Transverse colon (tissue), 4 donors: ENCODE measurements around the gene SELENOO. TPM values are rescaled to one million over a fixed set of nuclear protein-coding genes. Genes with fewer than 3 reads are reported as not detected.
"Not testable (repeated sequence)": the region's sequence is repeated elsewhere in the genome, so short reads cannot be mapped to it uniquely, and the experiment has no call there.

Source experiments
- DNase-seq: peaks from one replicate; pipeline ENCODE4 v3.0.0-alpha.2; 2019
- H3K27ac ChIP-seq, 4 donors: fragments of 200-600 bp; sonication (generic); 2 replicates each; pipeline ENCODE4 v1.5.1; 2016 to 2018; ENCODE audit warnings: inconsistent platforms in 4 of 4
- H3K27me3 ChIP-seq: fragments of 200-600 bp; sonication (generic); 2 replicates; pipeline ENCODE4 v1.5.1; 2017; ENCODE audit warnings: inconsistent platforms
- H3K36me3 ChIP-seq, 4 donors: fragments of 200-600 bp; sonication (generic); 2 replicates each; pipeline ENCODE4 v1.5.1; 2017 to 2019; ENCODE audit warnings: inconsistent platforms in 4 of 4
- H3K4me1 ChIP-seq, 4 donors: fragments of 200-600 bp; sonication (generic); 2 replicates each; pipeline ENCODE4 v1.5.1; 2017 to 2020; ENCODE audit warnings: inconsistent platforms in 4 of 4
- H3K4me3 ChIP-seq, 4 donors: fragments of 200-600 bp; sonication (generic); 1 replicate in 1 of 4; 2 replicates in 3 of 4; pipeline versions ENCODE4 v1.5.1 to v1.6.1; 2017 to 2019; ENCODE audit warnings: inconsistent platforms in 4 of 4
- H3K9me3 ChIP-seq, 2 donors: fragments of 200-600 bp; sonication (generic); 2 replicates each; pipeline ENCODE4 v1.5.1; 2017 to 2019; ENCODE audit warnings: inconsistent platforms in 2 of 2
- EP300 ChIP-seq: sonication (generic); formaldehyde crosslinking; IDR thresholded peaks from one replicate; pipeline ENCODE4 v1.6.1; 2017; ENCODE audit warnings: antibody characterized with exemption, low read depth
- POLR2A ChIP-seq: fragments of 450-650 bp; IDR thresholded peaks from one replicate; pipeline ENCODE4 v1.6.1; 2016; ENCODE audit warnings: antibody characterized with exemption, mild to moderate bottlenecking, moderate library complexity
- POLR2AphosphoS5 ChIP-seq, 3 donors: sonication (generic); formaldehyde crosslinking; IDR thresholded peaks; one replicate each; pipeline ENCODE4 v1.6.1; 2016; ENCODE audit warnings: antibody characterized with exemption in 3 of 3
- WGBS, 2 donors: methylation state at CpG; one replicate each; pipeline ENCODE4 v1.1.5; 2018; ENCODE audit warnings: low coverage in 1 of 2; 5-methylcytosine and 5-hydroxymethylcytosine counted together
- in situ Hi-C, 4 donors: fragments of 200-750 bp; cut with MboI; loops; one replicate each; pipeline versions ENCODE4 v1.15.0 to v1.15.1; 2017; ENCODE audit warnings: low sequenced_read_pairs in 3 of 4, low pct_ligation_motif_present in 1 of 4, low pct_unique_long_range_greater_than_20kb in 1 of 4
- intact Hi-C: fragments of 100-400 bp; cut with DNase I; formaldehyde crosslinking; loops from one replicate; pipeline ENCODE4 v1.15.1; 2023; ENCODE audit warnings: low total_unique reads
- total RNA-seq, 4 donors: library from RNA; depleted of rRNA; stranded (reverse); fragments of >200 nt; gene quantifications; one replicate each; pipeline ENCODE4 v1.1.0, GENCODE V29; 2016
- TF ChIP-seq, protein P1 (sequence below), 5 experiments: fragments of 200-600 bp in 3 of 5; fragments of 450-650 bp in 2 of 5; sonication (generic) in 3 of 5; IDR thresholded peaks; 1 replicate in 2 of 5; 2 replicates in 3 of 5; pipeline ENCODE4 v1.5.1; 2016 to 2017; ENCODE audit warnings: antibody characterized with exemption in 5 of 5, inconsistent platforms in 3 of 5, mild to moderate bottlenecking in 2 of 5, moderate library complexity in 1 of 5

SELENOO gene
- total RNA-seq, 4 donors from 2014 or later = 27.3 to 91.3 (median 35.1) TPM

DNA sequence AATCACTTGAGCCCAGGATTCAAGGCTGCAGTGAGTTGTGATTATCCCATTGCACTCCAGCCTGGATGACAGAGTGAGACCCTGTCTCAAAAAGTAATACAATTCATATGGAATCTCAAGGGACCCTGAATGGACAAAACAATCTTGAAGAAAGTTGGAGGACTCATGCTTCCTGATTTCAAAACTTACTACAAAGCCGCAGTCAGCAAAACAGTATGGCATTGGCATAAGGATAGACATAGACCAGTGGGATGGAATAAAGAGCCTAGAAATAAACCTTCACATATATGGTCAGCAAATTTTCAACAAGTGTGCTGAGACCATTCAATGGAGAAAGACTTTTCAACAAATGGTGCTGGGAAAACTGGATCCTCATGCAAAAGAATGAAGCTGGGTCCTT is 2.5 kb downstream of the SELENOO start:
- DNase-seq = no peak
- Histone ChIP-seq H3K27ac (no peak overlapping the region), H3K4me3 (no peak overlapping the region), H3K9me3 (no peaks in the 10 kb centered on the region), H3K4me1 (peaks cover 16 to 28% (median 19%) of the 10 kb centered on the region in 4 donors), H3K36me3 (peaks cover 0 to 4% (median 0%) of the 10 kb centered on the region in 4 donors), H3K27me3 (no peaks in the 10 kb centered on the region)
- in situ Hi-C loops (loop anchor here in 1 of 4 donors (10.0 kb wide), 1 partner anchor 58 kb away; no protein-coding TSS in a partner anchor), intact Hi-C loops (no loop called here)
- 90 to 93% methylated on average over 1 of the region's 1 CpG for WGBS, 2 donors
- TF ChIP-seq POLR2AphosphoS5 (IDR thresholded peaks at IDR 0.05) (no peak), POLR2A (no peak), EP300 (no peak)
- TF ChIP-seq, protein P1, sequence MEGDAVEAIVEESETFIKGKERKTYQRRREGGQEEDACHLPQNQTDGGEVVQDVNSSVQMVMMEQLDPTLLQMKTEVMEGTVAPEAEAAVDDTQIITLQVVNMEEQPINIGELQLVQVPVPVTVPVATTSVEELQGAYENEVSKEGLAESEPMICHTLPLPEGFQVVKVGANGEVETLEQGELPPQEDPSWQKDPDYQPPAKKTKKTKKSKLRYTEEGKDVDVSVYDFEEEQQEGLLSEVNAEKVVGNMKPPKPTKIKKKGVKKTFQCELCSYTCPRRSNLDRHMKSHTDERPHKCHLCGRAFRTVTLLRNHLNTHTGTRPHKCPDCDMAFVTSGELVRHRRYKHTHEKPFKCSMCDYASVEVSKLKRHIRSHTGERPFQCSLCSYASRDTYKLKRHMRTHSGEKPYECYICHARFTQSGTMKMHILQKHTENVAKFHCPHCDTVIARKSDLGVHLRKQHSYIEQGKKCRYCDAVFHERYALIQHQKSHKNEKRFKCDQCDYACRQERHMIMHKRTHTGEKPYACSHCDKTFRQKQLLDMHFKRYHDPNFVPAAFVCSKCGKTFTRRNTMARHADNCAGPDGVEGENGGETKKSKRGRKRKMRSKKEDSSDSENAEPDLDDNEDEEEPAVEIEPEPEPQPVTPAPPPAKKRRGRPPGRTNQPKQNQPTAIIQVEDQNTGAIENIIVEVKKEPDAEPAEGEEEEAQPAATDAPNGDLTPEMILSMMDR (IDR thresholded peaks at IDR 0.05) = no peak

DNA sequence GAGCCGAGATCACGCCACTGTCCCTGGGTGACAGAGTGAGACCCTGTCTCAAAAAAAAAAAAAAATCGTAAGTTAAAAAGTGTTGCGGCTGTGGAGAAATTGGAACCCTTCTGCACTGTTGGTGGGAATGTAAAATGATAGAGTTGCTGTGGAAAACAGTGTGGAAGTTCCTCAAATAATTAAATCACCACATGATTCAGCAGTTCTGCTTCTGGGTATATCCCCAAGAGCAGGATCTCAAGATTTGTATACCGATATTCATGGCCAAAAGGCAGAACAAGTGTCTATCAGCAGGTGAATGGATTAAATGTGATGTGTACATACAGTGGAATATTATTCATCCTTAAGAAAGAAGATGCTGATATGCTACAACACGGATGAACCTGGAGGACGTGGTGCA is 3.8 kb downstream of the SELENOO start:
- in situ Hi-C loops (loop anchor here in 1 of 4 donors (10.0 kb wide), 1 partner anchor 60 kb away; no protein-coding TSS in a partner anchor), intact Hi-C loops (no loop called here)
- H3K4me3 ChIP-seq = no peak overlapping the region
- WGBS, 2 donors = 92 to 98% methylated on average over 5 to 7 of the region's 7 CpGs
- TF ChIP-seq POLR2AphosphoS5 (IDR thresholded peaks at IDR 0.05) (no peak), POLR2A (no peak), EP300 (no peak)
- TF ChIP-seq, protein P1 (IDR thresholded peaks at IDR 0.05) = no peak
- H3K36me3 ChIP-seq = peaks cover 0 to 4% (median 0%) of the 10 kb centered on the region in 4 donors
- DNase-seq = no peak
- H3K9me3 ChIP-seq = no peaks in the 10 kb centered on the region
- no peaks in the 10 kb centered on the region for H3K27me3 ChIP-seq
- peaks cover 15 to 26% (median 17%) of the 10 kb centered on the region in 4 donors for H3K4me1 ChIP-seq
- no peak overlapping the region for H3K27ac ChIP-seq

DNA sequence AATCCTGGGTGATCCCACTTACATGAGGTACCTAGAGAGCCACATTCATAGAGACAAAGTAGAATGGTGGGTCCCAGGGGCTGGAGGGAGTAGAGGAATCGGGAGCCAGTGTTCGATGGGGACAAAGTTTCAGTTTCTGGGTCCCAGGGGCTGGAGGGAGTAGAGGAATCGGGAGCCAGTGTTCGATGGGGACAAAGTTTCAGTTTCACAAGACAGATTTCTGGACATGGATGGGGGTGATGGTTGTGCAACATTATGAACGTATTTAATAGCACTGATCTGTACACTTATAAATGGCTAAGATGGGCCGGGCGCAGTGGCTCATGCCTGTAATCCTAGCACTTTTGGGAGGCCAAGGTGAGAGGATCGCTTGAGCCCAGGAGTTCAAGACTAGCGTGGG is 4.2 kb downstream of the SELENOO start:
- H3K4me3 ChIP-seq, intact Hi-C loops, H3K36me3 ChIP-seq, H3K9me3 ChIP-seq, H3K27me3 ChIP-seq, DNase-seq, H3K27ac ChIP-seq: not testable (repeated sequence)
- 86 to 97% methylated on average over 7 to 9 of the region's 9 CpGs for WGBS, 2 donors
- in situ Hi-C loops = loop anchor here in 1 of 4 donors (10.0 kb wide), 1 partner anchor 60 kb away; no protein-coding TSS in a partner anchor
- peaks cover 12 to 22% (median 14%) of the 10 kb centered on the region in 4 donors for H3K4me1 ChIP-seq

- Histone ChIP-seq H3K27me3 (no peaks in the 10 kb centered on the region), H3K9me3 (no peaks in the 10 kb centered on the region), H3K36me3 (peaks cover 0 to 8% (median 2%) of the 10 kb centered on the region in 4 donors), H3K27ac (no peak overlapping the region), H3K4me3 (no peak overlapping the region), H3K4me1 (peaks cover 9 to 18% (median 12%) of the 10 kb centered on the region in 4 donors)
- intact Hi-C loops (no loop called here), in situ Hi-C loops (loop anchor here in 1 of 4 donors (10.0 kb wide), 1 partner anchor 61 kb away; no protein-coding TSS in a partner anchor)
- no peak for TF ChIP-seq EP300
- no peak for TF ChIP-seq POLR2A
- no peak for TF ChIP-seq POLR2AphosphoS5 (IDR thresholded peaks at IDR 0.05)
- TF ChIP-seq, protein P1 (IDR thresholded peaks at IDR 0.05) = no peak
- DNase-seq = no peak
- 80 to 95% methylated on average over 3 to 45 of the region's 45 CpGs for WGBS, 2 donors
These were observed 5.2 kb downstream of the SELENOO start for GRCh38 chr22:50205781-50206569.
